SU-DHL-6 (cell line): ENCODE data around the gene ADGRD2.
"Not testable (repeated sequence)": the region's sequence is repeated elsewhere in the genome, so short reads cannot be mapped to it uniquely, and the experiment has no call there.

Source experiments
- H2AFZ ChIP-seq: fragments of 200-600 bp; sonication (generic); 2 replicates; pipeline ENCODE4 v1.6.1; 2014; ENCODE audit warnings: low read depth, mild to moderate bottlenecking, moderate library complexity, mixed read lengths, antibody characterized with exemption, low read length; ENCODE audit not compliant: severe bottlenecking
- H3F3A ChIP-seq: fragments of 200-600 bp; shearing (Covaris generic); 2 replicates; pipeline ENCODE4 v1.6.0; 2016; ENCODE audit warnings: antibody characterized with exemption, mild to moderate bottlenecking; ENCODE audit not compliant: insufficient read depth
- H3K27ac ChIP-seq: fragments of 200-600 bp; sonication (generic); 2 replicates; pipeline ENCODE4 v1.5.1; 2016; ENCODE audit warnings: low read depth, mild to moderate bottlenecking, low read length, moderate library complexity, mixed read lengths
- H3K27me3 ChIP-seq: fragments of 200-600 bp; sonication (generic), shearing (Covaris generic); 2 replicates; pipeline ENCODE4 v1.6.0; 2014; ENCODE audit warnings: mild to moderate bottlenecking, low read length
- H3K36me3 ChIP-seq: fragments of 200-600 bp; sonication (generic); 2 replicates; pipeline ENCODE4 v1.6.1; 2014; ENCODE audit warnings: mild to moderate bottlenecking, low read length, mixed read lengths
- H3K4me2 ChIP-seq: fragments of 300-600, 200-600 bp; shearing (Covaris generic), sonication (generic); 2 replicates; pipeline ENCODE4 v1.6.0; 2014; ENCODE audit warnings: low read length, low read depth, mild to moderate bottlenecking; ENCODE audit not compliant: poor library complexity, severe bottlenecking
- H3K4me3 ChIP-seq: fragments of 200-600 bp; sonication (generic); 2 replicates; pipeline ENCODE4 v1.5.1; 2014; ENCODE audit warnings: antibody characterized with exemption, low read length, mild to moderate bottlenecking, mixed read lengths; ENCODE audit not compliant: insufficient read depth, poor library complexity, severe bottlenecking
- H3K79me2 ChIP-seq: fragments of 200-600 bp; sonication (generic); 2 replicates; pipeline ENCODE4 v1.6.1; 2014; ENCODE audit warnings: mild to moderate bottlenecking, low read length, moderate library complexity; ENCODE audit not compliant: insufficient read depth
- H3K9ac ChIP-seq: fragments of 200-600 bp; sonication (generic); 2 replicates; pipeline ENCODE4 v1.7.0; 2014; ENCODE audit warnings: mild to moderate bottlenecking, low read length
- H3K9me2 ChIP-seq: fragments of 200-600 bp; sonication (generic); replicated peaks from 2 replicates; pipeline ENCODE4 v1.6.1; 2014; ENCODE audit warnings: low read length; ENCODE audit not compliant: insufficient read depth
- H3K9me3 ChIP-seq: fragments of 200-600 bp; sonication (generic); 2 replicates; pipeline ENCODE4 v1.6.1; 2014; ENCODE audit warnings: low read length, mixed read lengths; ENCODE audit not compliant: insufficient read depth
- H4K20me1 ChIP-seq: fragments of 200-600 bp; sonication (generic); 2 replicates; pipeline ENCODE4 v1.6.1; 2014; ENCODE audit warnings: low read depth, mild to moderate bottlenecking, antibody characterized with exemption, low read length, moderate library complexity, mixed read lengths
- CTCF ChIP-seq: fragments of 200-600 bp; sonication (generic); IDR thresholded peaks from one replicate; pipeline ENCODE4 v1.5.1; 2017; ENCODE audit warnings: antibody characterized with exemption, mild to moderate bottlenecking, low read length, moderate library complexity; ENCODE audit not compliant: insufficient read depth, poor library complexity, severe bottlenecking
- EZH2phosphoT487 ChIP-seq: fragments of 200-600 bp; sonication (generic), shearing (Covaris generic); conservative IDR thresholded peaks from 2 replicates; pipeline ENCODE4 v1.6.1; 2018; ENCODE audit warnings: mild to moderate bottlenecking, antibody characterized with exemption, low read length, moderate library complexity, mixed read lengths

Gene ADGRD2

GRCh38 chr9:124423591-124423990 lies 26.7 kb upstream of the ADGRD2 start:
- no peak overlapping the region for H3K9ac ChIP-seq
- H3K4me3 ChIP-seq: no peak overlapping the region
- H3F3A ChIP-seq: no peaks in the 10 kb centered on the region
- TF ChIP-seq CTCF (no peak), EZH2phosphoT487 (no peak)
- no peaks in the 10 kb centered on the region for H4K20me1 ChIP-seq
- H3K9me2 ChIP-seq: no peaks in the 10 kb centered on the region
- no peaks in the 10 kb centered on the region for H3K9me3 ChIP-seq
- no peaks in the 10 kb centered on the region for H3K36me3 ChIP-seq
- H2AFZ ChIP-seq: no peak overlapping the region
- H3K27me3 ChIP-seq: no peaks in the 10 kb centered on the region
- H3K4me2 ChIP-seq: no peak overlapping the region
- no peak overlapping the region for H3K27ac ChIP-seq
- no peaks in the 10 kb centered on the region for H3K79me2 ChIP-seq

GRCh38 chr9:124425733-124426132 lies 24.5 kb upstream of the ADGRD2 start:
- not testable (repeated sequence) for H3K9me3 ChIP-seq, H3K27ac ChIP-seq, H3K9me2 ChIP-seq, H2AFZ ChIP-seq, H3K27me3 ChIP-seq, H4K20me1 ChIP-seq, H3K36me3 ChIP-seq, H3K9ac ChIP-seq, H3F3A ChIP-seq, H3K79me2 ChIP-seq, H3K4me2 ChIP-seq, H3K4me3 ChIP-seq

DNA sequence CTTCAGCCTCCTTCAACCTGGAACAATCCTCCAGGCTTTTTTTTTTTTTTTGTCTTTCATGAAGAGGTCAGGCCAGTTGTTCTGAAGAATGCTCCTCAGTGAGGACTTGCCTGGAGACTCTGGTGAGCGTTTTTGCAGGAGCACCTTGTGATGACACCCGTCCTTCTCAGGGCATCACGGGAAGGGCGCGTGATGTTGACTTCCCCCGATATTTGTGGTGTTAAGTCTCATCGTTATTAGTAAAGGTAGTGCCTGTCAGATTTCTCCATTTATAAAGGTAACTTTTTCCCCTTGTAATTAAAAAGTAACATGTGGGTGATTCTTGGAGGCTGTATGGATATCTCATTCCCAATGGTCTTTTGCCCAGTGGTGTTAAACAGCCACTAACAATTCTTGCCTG lies 23.9 kb upstream of the ADGRD2 start:
- Histone ChIP-seq H3K27me3 (no peaks in the 10 kb centered on the region), H3K4me2 (no peak overlapping the region), H3F3A (no peaks in the 10 kb centered on the region), H3K27ac (no peak overlapping the region), H3K9me2 (no peaks in the 10 kb centered on the region), H3K9ac (no peak overlapping the region), H3K36me3 (no peaks in the 10 kb centered on the region), H2AFZ (no peak overlapping the region), H3K9me3 (no peaks in the 10 kb centered on the region), H4K20me1 (no peaks in the 10 kb centered on the region), H3K4me3 (no peak overlapping the region), H3K79me2 (no peaks in the 10 kb centered on the region)
- TF ChIP-seq EZH2phosphoT487 (no peak), CTCF (no peak)

- Histone ChIP-seq H3K36me3 (no peaks in the 10 kb centered on the region), H4K20me1 (no peaks in the 10 kb centered on the region), H3K4me2 (no peak overlapping the region), H3F3A (no peaks in the 10 kb centered on the region), H3K9me3 (no peaks in the 10 kb centered on the region), H2AFZ (no peak overlapping the region), H3K4me3 (no peak overlapping the region), H3K27ac (no peak overlapping the region), H3K9me2 (no peaks in the 10 kb centered on the region), H3K27me3 (no peaks in the 10 kb centered on the region), H3K79me2 (no peaks in the 10 kb centered on the region), H3K9ac (no peak overlapping the region)
- TF ChIP-seq CTCF: no peak
- TF ChIP-seq EZH2phosphoT487: no peak
Measured at GRCh38 chr9:124427281-124427680, 23.0 kb upstream of the ADGRD2 start.
